Measurements from ENCODE around the gene CRYZL1.
A peak's percentile ranks its signal among the peaks of the same experiment; 100 is the strongest.
"Not testable (repeated sequence)": the region's sequence is repeated elsewhere in the genome, so short reads cannot be mapped to it uniquely, and the experiment has no call there.

The CRYZL1 gene

GRCh38 chr21:33641352-33642026 lies at the start of gene CRYZL1:
Gene CRYZL1 (minus strand): TSS chr21:33641741. CDS start chr21:33631551, 10,190 bp downstream.
- peak; percentile 100 for DNase-seq

GRCh38 chr21:33690874-33691273 lies 49.3 kb upstream of the CRYZL1 start:
- no peak for DNase-seq

- DNase-seq: no peak
Observed at GRCh38 chr21:33688353-33688752, 46.8 kb upstream of the CRYZL1 start.

GRCh38 chr21:33687634-33688033 lies 46.1 kb upstream of the CRYZL1 start:
- DNase-seq: no peak

GRCh38 chr21:33686386-33686785 lies 44.8 kb upstream of the CRYZL1 start:
- no peak for DNase-seq

- DNase-seq: no peak
Observed at GRCh38 chr21:33685613-33686197, 44.2 kb upstream of the CRYZL1 start.

- DNase-seq: no peak
Observed at GRCh38 chr21:33684923-33685560, 43.5 kb upstream of the CRYZL1 start.

GRCh38 chr21:33684068-33684467 lies 42.5 kb upstream of the CRYZL1 start:
- no peak for DNase-seq

- no peak for DNase-seq
Observed at GRCh38 chr21:33682992-33683627, 41.6 kb upstream of the CRYZL1 start.

GRCh38 chr21:33680870-33681269 lies 39.3 kb upstream of the CRYZL1 start:
- no peak for DNase-seq

GRCh38 chr21:33677450-33677849 lies 35.9 kb upstream of the CRYZL1 start:
- DNase-seq: no peak

- DNase-seq: not testable (repeated sequence)
Observed at GRCh38 chr21:33676666-33677065, 35.1 kb upstream of the CRYZL1 start.

GRCh38 chr21:33674226-33674625 lies 32.7 kb upstream of the CRYZL1 start:
- DNase-seq: no peak

GRCh38 chr21:33673473-33673872 lies 31.9 kb upstream of the CRYZL1 start:
- no peak for DNase-seq

- DNase-seq: no peak
Observed at GRCh38 chr21:33670076-33670978, 28.8 kb upstream of the CRYZL1 start.

GRCh38 chr21:33668620-33669019 lies 27.1 kb upstream of the CRYZL1 start:
- no peak for DNase-seq

- DNase-seq: no peak
Observed at GRCh38 chr21:33668180-33668579, 26.6 kb upstream of the CRYZL1 start.

- DNase-seq: no peak
Observed at GRCh38 chr21:33667636-33668035, 26.1 kb upstream of the CRYZL1 start.

- no peak for DNase-seq
Observed at GRCh38 chr21:33666153-33666552, 24.6 kb upstream of the CRYZL1 start.

- no peak for DNase-seq
Observed at GRCh38 chr21:33664135-33664534, 22.6 kb upstream of the CRYZL1 start.

- no peak for DNase-seq
Observed at GRCh38 chr21:33663241-33663640, 21.7 kb upstream of the CRYZL1 start.

- no peak for DNase-seq
Observed at GRCh38 chr21:33662046-33662445, 20.5 kb upstream of the CRYZL1 start.

GRCh38 chr21:33661146-33661545 lies 19.6 kb upstream of the CRYZL1 start:
- DNase-seq: no peak
